Esophagus squamous epithelium (tissue), 4 donors: Measurements from ENCODE around the gene CHST8.

Experiments
- CTCF ChIP-seq, 6 experiments: fragments of 450-650 bp in 4 of 6; fragments of 200-600 bp in 2 of 6; sonication (generic) in 2 of 6; IDR thresholded peaks; one replicate each; pipeline ENCODE4 v1.5.1; 2016 to 2019; ENCODE audit warnings: antibody characterized with exemption in 6 of 6, mild to moderate bottlenecking in 4 of 6, moderate library complexity in 4 of 6
- POLR2A ChIP-seq, 4 donors: fragments of 450-650 bp; IDR thresholded peaks; one replicate each; pipeline ENCODE4 v1.6.1; 2017; ENCODE audit warnings: antibody characterized with exemption in 4 of 4, mild to moderate bottlenecking in 4 of 4, moderate library complexity in 3 of 4

GRCh38 chr19:33667881-33668280, 46.1 kb downstream of the CHST8 start:
- TF ChIP-seq CTCF (IDR thresholded peaks at IDR 0.05) (no peak), POLR2A (IDR thresholded peaks at IDR 0.05) (no peak)
